ENCODE data around the gene NUMB. TPM values are rescaled to one million over a fixed set of nuclear protein-coding genes. Genes with fewer than 3 reads are reported as not detected.

NUMB gene
- total RNA-seq, 2 donors from 2014 or later: 43.8 to 45.2 TPM

GRCh38 chr14:73333031-73333430 lies 125.3 kb downstream of the NUMB start:
- TF ChIP-seq, protein P1, sequence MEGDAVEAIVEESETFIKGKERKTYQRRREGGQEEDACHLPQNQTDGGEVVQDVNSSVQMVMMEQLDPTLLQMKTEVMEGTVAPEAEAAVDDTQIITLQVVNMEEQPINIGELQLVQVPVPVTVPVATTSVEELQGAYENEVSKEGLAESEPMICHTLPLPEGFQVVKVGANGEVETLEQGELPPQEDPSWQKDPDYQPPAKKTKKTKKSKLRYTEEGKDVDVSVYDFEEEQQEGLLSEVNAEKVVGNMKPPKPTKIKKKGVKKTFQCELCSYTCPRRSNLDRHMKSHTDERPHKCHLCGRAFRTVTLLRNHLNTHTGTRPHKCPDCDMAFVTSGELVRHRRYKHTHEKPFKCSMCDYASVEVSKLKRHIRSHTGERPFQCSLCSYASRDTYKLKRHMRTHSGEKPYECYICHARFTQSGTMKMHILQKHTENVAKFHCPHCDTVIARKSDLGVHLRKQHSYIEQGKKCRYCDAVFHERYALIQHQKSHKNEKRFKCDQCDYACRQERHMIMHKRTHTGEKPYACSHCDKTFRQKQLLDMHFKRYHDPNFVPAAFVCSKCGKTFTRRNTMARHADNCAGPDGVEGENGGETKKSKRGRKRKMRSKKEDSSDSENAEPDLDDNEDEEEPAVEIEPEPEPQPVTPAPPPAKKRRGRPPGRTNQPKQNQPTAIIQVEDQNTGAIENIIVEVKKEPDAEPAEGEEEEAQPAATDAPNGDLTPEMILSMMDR (IDR thresholded peaks at IDR 0.05): no peak
- TF ChIP-seq POLR2A (IDR thresholded peaks at IDR 0.05): no peak
- ATAC-seq (no peak), DNase-seq (no peak)
- Histone ChIP-seq H3K36me3 (replicated peaks in 1 of 2; ENCODE audit: insufficient read depth in 1 of 2, low read depth in 2 of 2) (no peaks in the 10 kb centered on the region), H3K4me3 (no peak overlapping the region), H3K9me3 (no peaks in the 10 kb centered on the region), H3K27me3 (no peaks in the 10 kb centered on the region), H3K27ac (no peak overlapping the region), H3K4me1 (no peaks in the 10 kb centered on the region)
- intact Hi-C loops (cut with DNase I): no loop called here
- WGBS, 2 donors: 92 to 97% methylated on average over 2 of the region's 2 CpGs

GRCh38 chr14:73325630-73326299 lies 132.6 kb downstream of the NUMB start:
- intact Hi-C loops (cut with DNase I): no loop called here
- peaks cover 15% of the 10 kb centered on the region for H3K4me1 ChIP-seq
- peaks cover 0 to 1% of the 10 kb centered on the region in 2 donors for H3K36me3 ChIP-seq (replicated peaks in 1 of 2; ENCODE audit: insufficient read depth in 1 of 2, low read depth in 2 of 2)
- DNase-seq: no peak
- 96 to 100% methylated on average over 1 of the region's 1 CpG for WGBS, 2 donors
- H3K27me3 ChIP-seq: no peaks in the 10 kb centered on the region
- H3K27ac ChIP-seq: no peak overlapping the region
- H3K9me3 ChIP-seq: no peaks in the 10 kb centered on the region
- ATAC-seq: no peak
- TF ChIP-seq POLR2A (IDR thresholded peaks at IDR 0.05): no peak
- TF ChIP-seq, protein P1 (IDR thresholded peaks at IDR 0.05): no peak
- H3K4me3 ChIP-seq: no peak overlapping the region

GRCh38 chr14:73325063-73325462 lies 133.3 kb downstream of the NUMB start:
- H3K4me1 ChIP-seq: peaks cover 15% of the 10 kb centered on the region
- H3K36me3 ChIP-seq (replicated peaks in 1 of 2; ENCODE audit: insufficient read depth in 1 of 2, low read depth in 2 of 2): peaks cover 0 to 1% of the 10 kb centered on the region in 2 donors
- WGBS, 2 donors: 100% methylated on average over 1 of the region's 1 CpG
- TF ChIP-seq, protein P1 (IDR thresholded peaks at IDR 0.05): no peak
- TF ChIP-seq POLR2A (IDR thresholded peaks at IDR 0.05): no peak
- H3K4me3 ChIP-seq: no peak overlapping the region
- H3K27ac ChIP-seq: no peak overlapping the region
- no peaks in the 10 kb centered on the region for H3K27me3 ChIP-seq
- DNase-seq (no peak), ATAC-seq (no peak)
- intact Hi-C loops (cut with DNase I): no loop called here
- no peaks in the 10 kb centered on the region for H3K9me3 ChIP-seq

- peaks cover 0 to 1% of the 10 kb centered on the region in 2 donors for H3K36me3 ChIP-seq (replicated peaks in 1 of 2; ENCODE audit: insufficient read depth in 1 of 2, low read depth in 2 of 2)
- no peaks in the 10 kb centered on the region for H3K27me3 ChIP-seq
- WGBS, 2 donors: 48 to 65% methylated on average over 1 of the region's 1 CpG
- no peak overlapping the region for H3K4me3 ChIP-seq
- intact Hi-C loops (cut with DNase I): no loop called here
- ATAC-seq (no peak), DNase-seq (no peak)
- TF ChIP-seq POLR2A (IDR thresholded peaks at IDR 0.05): no peak
- TF ChIP-seq, protein P1 (IDR thresholded peaks at IDR 0.05): no peak
- H3K9me3 ChIP-seq: no peaks in the 10 kb centered on the region
- no peak overlapping the region for H3K27ac ChIP-seq
- peaks cover 15% of the 10 kb centered on the region for H3K4me1 ChIP-seq
These were observed 133.8 kb downstream of the NUMB start for GRCh38 chr14:73324533-73324932.

GRCh38 chr14:73323896-73324399 lies 134.4 kb downstream of the NUMB start:
- no peaks in the 10 kb centered on the region for H3K9me3 ChIP-seq
- no peak overlapping the region for H3K27ac ChIP-seq
- TF ChIP-seq POLR2A (IDR thresholded peaks at IDR 0.05): no peak
- TF ChIP-seq, protein P1 (IDR thresholded peaks at IDR 0.05): no peak
- H3K36me3 ChIP-seq (replicated peaks in 1 of 2; ENCODE audit: insufficient read depth in 1 of 2, low read depth in 2 of 2): peaks cover 0 to 1% of the 10 kb centered on the region in 2 donors
- DNase-seq (no peak), ATAC-seq (no peak)
- 43 to 44% methylated on average over 3 of the region's 3 CpGs for WGBS, 2 donors
- no peaks in the 10 kb centered on the region for H3K27me3 ChIP-seq
- peaks cover 15% of the 10 kb centered on the region for H3K4me1 ChIP-seq
- H3K4me3 ChIP-seq: no peak overlapping the region
- intact Hi-C loops (cut with DNase I): no loop called here
